HG03442 (cell line): Measurements from ENCODE around the gene DOC2A.
A peak's percentile ranks its signal among the peaks of the same experiment; 100 is the strongest.
"Not testable (repeated sequence)": the region's sequence is repeated elsewhere in the genome, so short reads cannot be mapped to it uniquely, and the experiment has no call there.

Experiments used
- ATAC-seq: cut with Tn5 transposase; IDR thresholded peaks from one replicate; pipeline ENCODE4 v1.9.1; 2021; ENCODE audit warnings: mild to moderate bottlenecking, moderate library complexity; ENCODE audit not compliant: unreplicated experiment

The DOC2A gene

DNA sequence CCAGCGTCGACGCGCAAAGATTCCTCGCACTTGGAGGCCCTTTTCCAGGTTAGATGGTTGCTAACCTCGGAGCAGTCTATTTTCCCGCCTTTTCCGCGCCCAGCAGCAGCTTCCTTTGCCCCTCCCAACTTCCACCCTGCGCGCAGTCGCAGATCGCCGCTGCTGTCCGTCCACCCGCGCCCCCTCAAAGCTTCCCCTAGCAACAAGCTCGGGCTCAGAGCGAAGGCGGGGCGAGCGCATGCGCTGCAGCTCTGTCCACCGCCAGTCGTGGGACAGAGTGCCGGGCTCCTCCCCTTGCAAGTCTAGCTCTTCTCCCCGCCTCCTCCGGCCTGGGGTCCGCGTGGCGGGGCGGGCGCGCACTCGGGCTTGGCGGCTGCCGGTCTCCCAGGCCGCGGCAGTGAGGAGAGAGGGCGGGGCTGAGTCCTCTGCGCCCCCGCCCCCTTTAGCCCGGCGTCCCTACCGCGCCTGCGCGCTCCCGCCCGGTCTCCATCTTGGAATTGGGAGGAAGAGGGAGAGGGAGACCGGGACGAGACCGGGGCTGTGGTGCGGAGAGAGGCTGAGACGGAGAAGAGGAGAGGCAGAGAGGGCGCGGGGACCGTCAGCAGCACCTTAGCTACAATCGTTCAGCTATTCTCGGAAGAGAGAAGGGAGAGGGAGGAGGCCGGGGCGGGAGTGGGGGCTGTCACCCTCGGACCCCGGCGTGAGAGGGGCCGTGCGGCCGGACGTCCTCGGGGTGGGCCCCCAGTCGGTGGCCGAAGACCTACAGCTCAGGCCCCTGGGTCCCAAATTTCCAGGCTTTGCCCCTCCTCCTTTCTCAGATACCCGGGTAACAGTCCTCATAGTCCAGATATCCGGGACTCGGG, 37.2 kb downstream of the DOC2A start, which contains the start of gene TAOK2:
Gene TAOK2 (plus strand): TSS at position 485 of the 863 bp plus-strand sequence. CDS start 3,905 bp downstream, outside the sequence.
- ATAC-seq: peak; percentile 90

DNA sequence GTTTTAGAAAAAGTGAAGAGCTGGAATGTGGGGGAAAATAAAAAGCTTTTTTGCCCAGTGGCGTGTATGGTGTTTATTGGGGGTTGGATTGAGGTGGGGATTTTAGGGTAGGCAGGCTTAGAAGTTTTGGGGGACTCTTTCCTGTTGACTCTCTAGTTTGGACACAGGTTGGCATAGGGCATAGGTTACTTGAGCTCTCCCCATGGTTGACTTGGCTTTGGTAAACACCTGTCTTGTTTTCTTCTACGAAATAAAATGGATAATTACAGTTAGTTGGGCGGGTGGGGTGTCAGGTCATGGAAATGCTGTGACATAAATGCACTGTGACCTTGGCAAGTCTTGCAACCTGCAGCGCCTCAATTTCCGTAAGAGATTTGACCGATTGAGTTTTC, 37.8 kb downstream of the DOC2A start:
- no peak for ATAC-seq

DNA sequence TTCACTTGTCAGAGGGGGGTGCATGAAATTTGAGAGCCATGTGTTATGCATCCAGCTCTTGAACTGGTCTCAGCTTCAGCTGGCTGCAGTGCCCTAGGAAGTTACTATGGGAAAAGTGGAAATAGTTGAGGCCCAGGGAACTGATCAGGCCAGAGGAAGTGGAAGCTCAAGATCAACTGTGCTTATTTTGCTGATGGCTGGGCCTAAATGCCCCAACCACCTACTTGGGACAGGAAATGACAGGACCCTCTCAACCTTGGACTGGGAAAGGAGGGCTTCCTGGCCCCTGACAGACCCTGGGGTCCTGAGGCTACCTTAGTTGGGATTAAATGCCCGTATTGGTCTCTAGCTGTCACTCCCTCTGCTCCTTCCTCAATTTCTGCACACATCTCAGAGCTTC, 38.3 kb downstream of the DOC2A start:
- no peak for ATAC-seq

DNA sequence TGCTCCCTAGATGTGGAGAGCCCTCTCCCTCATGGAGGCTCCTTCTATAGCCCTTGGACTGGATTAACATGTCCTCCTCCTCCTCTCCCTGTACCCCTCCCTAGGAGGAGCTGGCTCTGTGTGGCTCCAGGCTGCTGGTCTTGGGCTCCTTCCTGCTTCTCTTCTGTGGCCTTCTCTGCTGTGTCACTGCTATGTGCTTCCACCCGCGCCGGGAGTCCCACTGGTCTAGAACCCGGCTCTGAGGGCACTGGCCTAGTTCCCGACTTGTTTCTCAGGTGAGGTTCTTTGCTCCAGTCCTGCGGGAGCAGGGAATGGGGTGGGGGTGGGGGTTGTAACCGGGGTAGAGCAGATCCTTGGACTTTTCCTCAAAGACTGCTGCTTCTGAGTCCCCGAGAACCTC, 39.5 kb downstream of the DOC2A start:
- no peak for ATAC-seq

DNA sequence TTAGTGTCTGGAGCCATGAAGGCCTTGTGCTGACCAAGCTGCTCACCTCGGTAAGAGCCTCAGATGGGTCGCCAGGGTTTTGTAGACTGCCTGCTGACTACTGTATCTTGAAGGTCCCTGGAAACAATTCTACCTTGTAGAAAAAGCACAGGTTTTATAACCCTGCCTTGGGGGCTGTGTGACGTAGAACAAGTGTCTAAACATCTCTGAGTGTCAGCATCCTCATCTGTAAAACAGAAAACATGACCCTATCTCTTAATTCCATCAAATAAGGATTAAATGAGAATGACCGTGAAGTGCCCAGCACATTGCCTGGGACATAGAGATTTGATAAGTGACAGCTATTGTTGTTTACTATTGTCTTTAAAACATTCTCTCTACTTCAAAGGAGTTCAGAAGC, 42.6 kb downstream of the DOC2A start:
- ATAC-seq: no peak

DNA sequence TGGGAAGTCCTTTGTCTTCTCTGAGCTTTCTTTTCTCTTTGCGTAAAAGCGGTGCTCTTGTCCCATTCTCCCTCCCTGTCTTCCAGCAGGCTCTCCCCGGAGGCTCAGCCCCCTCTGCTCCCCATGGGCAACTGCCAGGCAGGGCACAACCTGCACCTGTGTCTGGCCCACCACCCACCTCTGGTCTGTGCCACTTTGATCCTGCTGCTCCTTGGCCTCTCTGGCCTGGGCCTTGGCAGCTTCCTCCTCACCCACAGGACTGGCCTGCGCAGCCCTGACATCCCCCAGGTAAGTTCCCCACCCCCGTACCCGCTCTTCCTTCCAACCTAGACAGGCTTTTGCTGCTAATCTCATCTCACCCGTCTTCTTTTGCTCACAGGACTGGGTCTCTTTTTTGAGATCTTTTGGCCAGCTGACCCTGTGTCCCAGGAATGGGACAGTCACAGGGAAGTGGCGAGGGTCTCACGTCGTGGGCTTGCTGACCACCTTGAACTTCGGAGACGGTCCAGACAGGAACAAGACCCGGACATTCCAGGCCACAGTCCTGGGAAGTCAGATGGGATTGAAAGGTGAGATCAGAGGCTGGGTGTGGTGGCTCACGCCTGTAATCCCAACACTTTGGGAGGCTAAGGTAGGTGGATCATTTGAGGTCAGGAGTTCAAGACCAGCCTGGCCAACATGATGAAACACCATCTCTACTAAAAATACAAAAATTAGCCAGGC, 47.6 kb downstream of the DOC2A start:
- no peak for ATAC-seq

DNA sequence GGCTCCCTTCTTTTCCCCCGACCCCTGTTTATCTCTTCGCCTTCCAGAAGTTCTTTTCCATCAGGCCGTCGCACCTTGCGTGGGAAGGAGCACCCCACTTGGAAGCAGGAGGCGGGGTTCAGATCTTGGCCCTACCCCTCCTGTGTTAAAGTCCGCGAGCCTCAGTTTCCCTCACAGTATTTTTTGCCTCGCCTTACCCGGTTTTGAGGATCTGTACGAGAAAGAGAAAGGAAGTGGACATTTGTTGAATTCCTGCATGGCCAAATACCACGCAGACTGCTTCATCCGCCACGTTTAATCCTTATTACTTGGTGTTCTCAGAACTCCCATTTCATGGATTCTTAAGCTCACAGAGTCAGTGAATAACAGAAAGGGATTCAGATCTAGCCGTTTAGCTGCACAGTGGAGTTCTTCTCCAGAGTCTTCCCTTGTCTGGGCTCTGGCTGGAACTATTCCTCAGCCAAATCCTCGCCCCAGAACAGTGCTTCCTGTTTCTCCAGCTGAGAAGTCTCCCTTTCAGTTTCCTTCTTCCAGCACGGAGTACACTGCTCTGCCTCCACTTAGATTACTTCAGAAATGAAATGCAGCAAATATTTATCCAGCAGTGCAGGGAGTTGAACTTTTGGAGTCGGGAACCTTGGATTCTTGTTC, 48.4 kb downstream of the DOC2A start:
- no peak for ATAC-seq

DNA sequence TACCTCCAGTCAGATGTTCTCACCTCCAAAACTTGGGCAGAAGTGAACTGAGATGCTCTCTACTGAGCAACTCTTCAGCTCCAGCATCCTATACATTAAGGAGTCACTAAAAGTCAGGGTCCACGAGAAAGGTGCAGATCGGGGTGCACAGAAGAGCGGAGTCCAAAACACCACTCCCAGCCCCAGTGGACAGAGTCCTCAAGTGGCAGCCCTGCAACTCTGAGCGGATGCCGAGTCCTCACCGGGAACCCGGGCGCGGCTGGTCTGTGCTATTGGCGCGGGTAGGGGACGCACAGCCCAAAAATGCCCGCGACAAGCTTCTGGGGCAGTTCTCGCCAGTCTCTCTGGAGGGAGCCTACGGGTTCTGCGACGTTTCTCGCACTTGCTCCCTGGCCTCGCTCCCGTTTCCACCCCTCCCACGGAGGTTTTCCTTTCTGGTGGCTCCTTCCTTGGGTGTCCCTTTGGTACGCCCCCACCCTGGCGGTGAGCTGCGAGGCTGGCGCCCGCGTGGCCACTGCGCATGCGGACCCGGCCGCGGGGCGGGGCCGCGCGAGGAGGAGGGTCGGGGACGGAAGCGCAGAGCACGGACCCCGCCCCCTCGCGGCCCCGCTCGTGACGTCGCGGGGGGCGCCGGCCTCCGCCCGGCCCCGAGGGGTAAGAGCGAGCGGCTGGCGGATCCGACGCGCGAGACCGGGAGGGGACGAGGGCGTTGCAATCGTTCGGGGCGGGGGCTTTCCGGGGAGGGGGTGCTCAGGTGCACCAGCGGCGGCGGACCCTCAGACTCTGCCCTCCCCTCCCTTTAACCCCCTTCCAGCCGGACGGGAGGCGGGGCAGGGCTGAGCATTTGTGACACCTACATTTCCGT, 49.1 kb downstream of the DOC2A start, which contains the start of gene TMEM219:
Gene TMEM219 (plus strand): TSS at position 601 of the 865 bp plus-strand sequence. CDS start 1,065 bp downstream, outside the sequence.
- ATAC-seq: peak; percentile 88

DNA sequence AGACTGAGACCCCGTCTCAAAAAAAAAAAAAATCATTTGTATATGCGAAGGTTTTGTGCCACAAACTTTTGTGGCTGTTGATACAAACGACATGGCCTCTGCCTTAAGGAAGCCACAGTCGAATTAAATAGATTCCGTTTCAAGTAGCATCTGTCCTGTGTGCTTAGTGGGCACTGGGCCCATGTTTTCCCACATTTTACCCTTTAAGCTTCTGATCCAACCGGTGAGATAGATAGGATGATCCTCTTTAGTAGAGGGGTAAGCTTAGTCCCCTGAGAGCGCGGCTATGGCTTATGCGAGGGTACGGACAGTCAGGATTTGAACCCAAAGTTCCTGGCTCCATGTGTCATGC, 49.7 kb downstream of the DOC2A start:
- ATAC-seq: no peak

DNA sequence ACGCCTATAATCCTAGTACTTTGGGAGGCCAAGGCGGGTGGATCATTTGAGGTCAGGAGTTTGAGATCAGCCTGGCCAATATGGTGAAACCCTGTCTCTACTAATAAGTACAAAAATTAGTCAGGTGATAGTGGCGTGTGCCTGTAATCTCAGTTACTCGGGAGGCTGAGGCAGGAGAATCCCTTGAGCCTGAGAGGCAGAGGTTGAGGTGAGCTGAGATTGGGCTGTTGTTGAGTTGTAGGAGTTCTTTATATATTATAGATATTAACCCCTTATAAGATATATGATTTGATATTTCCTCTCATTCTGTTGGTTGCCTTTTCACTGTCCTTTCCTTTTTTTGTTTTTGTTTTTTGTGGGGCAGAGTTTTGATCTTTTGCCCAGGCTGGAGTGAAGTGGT, 51.0 kb downstream of the DOC2A start:
- not testable (repeated sequence) for ATAC-seq

DNA sequence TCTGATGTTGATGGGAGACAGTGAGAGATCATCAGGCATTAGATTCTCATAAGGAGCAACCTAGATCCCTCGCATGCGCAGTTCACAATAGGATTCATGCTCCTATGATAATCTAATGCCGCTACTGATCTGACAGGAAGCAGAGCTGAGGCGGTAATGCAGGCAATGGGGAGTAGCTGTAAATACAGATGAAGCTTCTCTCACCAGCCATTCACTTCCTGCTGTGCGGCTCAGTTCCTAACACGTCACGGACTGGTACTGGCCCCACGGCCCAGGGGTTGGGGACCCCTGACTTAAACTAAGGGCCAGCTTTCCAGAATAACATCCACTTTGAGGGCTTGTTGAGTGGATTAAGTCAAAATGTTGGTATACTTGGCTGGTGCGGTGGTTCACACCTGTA, 51.5 kb downstream of the DOC2A start:
- ATAC-seq: no peak

DNA sequence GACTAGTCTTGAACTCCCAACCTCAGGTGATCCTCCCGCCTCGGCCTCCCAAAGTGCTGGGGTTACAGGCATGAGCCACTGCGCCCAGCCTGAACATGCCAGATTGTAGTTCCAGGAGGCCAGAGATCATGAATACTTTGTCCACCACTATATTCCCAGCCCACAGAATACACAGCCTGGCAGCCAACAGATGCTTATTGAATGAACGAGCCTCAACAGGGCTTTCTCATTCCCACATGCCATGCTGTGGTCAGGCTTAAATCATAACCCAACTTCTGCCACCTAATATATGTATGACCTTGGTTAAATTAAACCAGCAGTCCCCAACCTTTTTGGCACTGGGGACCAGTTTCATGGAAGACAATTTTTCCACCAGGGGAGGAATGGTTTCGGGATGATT, 52.1 kb downstream of the DOC2A start:
- no peak for ATAC-seq
